OCI-LY7 (cell line): Measurements from ENCODE around the gene C22orf23. TPM values are rescaled to one million over a fixed set of nuclear protein-coding genes. Genes with fewer than 3 reads are reported as not detected.

Experiments
- BruUV-seq: library from RNA; stranded (reverse); fragments of 400-500 nt; replicated peaks from 2 replicates; lab custom pipeline; 2021; lab: Mats Ljungman, UMichigan
- CTCF ChIA-PET: fragments of 300-600 bp; sonication (Branson Sonifier 250); formaldehyde crosslinking; loops from one replicate; lab custom pipeline; 2022; ENCODE audit warnings: antibody characterized with exemption; ENCODE audit not compliant: unreplicated experiment; lab: Charles Lee
- POLR2A ChIA-PET: fragments of 300-600 bp; sonication (Branson Sonifier 250); formaldehyde crosslinking; loops from one replicate; lab custom pipeline; 2022; ENCODE audit warnings: antibody characterized with exemption; lab: Charles Lee
- DNase-seq: peaks from one replicate; pipeline ENCODE4 v3.0.0-alpha.2; 2015; ENCODE audit warnings: low spot score
- H2AFZ ChIP-seq: fragments of 200-600 bp; sonication (generic), shearing (Covaris generic); 2 replicates; pipeline ENCODE4 v1.6.1; 2014; ENCODE audit warnings: mild to moderate bottlenecking, antibody characterized with exemption, low read length, moderate library complexity
- H3K27ac ChIP-seq: fragments of 200-600 bp; sonication (generic); 2 replicates; pipeline ENCODE4 v1.5.1; 2014; ENCODE audit warnings: mixed run types, low read depth, mild to moderate bottlenecking, moderate library complexity, low read length, inconsistent platforms; ENCODE audit not compliant: poor library complexity, severe bottlenecking
- H3K36me3 ChIP-seq: fragments of 200-600 bp; sonication (generic); 2 replicates; pipeline ENCODE4 v1.6.1; 2014; ENCODE audit warnings: mild to moderate bottlenecking, antibody characterized with exemption, low read length, moderate library complexity, mixed read lengths; ENCODE audit not compliant: insufficient read depth
- H3K4me1 ChIP-seq: fragments of 200-600 bp; sonication (generic); 2 replicates; pipeline ENCODE4 v1.5.1; 2014; ENCODE audit warnings: mild to moderate bottlenecking, low read length; ENCODE audit not compliant: insufficient read depth, poor library complexity, severe bottlenecking
- H3K4me2 ChIP-seq: fragments of 200-600 bp; sonication (generic); 2 replicates; pipeline ENCODE4 v1.6.1; 2014; ENCODE audit warnings: mild to moderate bottlenecking, low read length
- H3K4me3 ChIP-seq: fragments of 200-600 bp; sonication (generic); 2 replicates; pipeline ENCODE4 v1.5.1; 2014; ENCODE audit warnings: mild to moderate bottlenecking, low read depth, low read length; ENCODE audit not compliant: poor library complexity, severe bottlenecking
- H3K79me2 ChIP-seq: fragments of 200-600 bp; sonication (generic); 2 replicates; pipeline ENCODE4 v1.6.1; 2016; ENCODE audit warnings: low read depth, mild to moderate bottlenecking, low read length, moderate library complexity, mixed read lengths; ENCODE audit not compliant: insufficient read depth
- H3K9me2 ChIP-seq: fragments of 200-600 bp; sonication (generic); 2 replicates; pipeline ENCODE4 v1.6.1; 2016; ENCODE audit warnings: mild to moderate bottlenecking, low read length, mixed read lengths; ENCODE audit not compliant: insufficient read depth
- H3K9me3 ChIP-seq: fragments of 200-600 bp; sonication (generic); 2 replicates; pipeline ENCODE4 v1.6.1; 2014; ENCODE audit warnings: mild to moderate bottlenecking, mixed run types, low read length, mixed read lengths
- H4K20me1 ChIP-seq: fragments of 200-600 bp; sonication (generic); 2 replicates; pipeline ENCODE4 v1.6.1; 2014; ENCODE audit warnings: mild to moderate bottlenecking, antibody characterized with exemption, low read length, moderate library complexity, mixed read lengths; ENCODE audit not compliant: insufficient read depth
- CTCF ChIP-seq: fragments of 200-600 bp; sonication (generic); conservative IDR thresholded peaks from 2 replicates; pipeline ENCODE4 v1.5.1; 2014; ENCODE audit warnings: mild to moderate bottlenecking, antibody characterized with exemption, low read length, moderate library complexity, mixed read lengths
- EZH2phosphoT487 ChIP-seq: fragments of 200-600 bp; sonication (generic); IDR thresholded peaks from 2 replicates; pipeline ENCODE4 v1.6.1; 2018; ENCODE audit warnings: low read depth, borderline replicate concordance, mild to moderate bottlenecking, mixed run types, antibody characterized with exemption, low read length, moderate library complexity, mixed read lengths
- intact Hi-C: fragments of 100-400 bp; cut with micrococcal nuclease; formaldehyde crosslinking; loops from one replicate; pipeline ENCODE4 v1.10.0; 2022; ENCODE audit not compliant: unreplicated experiment
- total RNA-seq, 2 experiments: library from RNA; depleted of rRNA in 1 of 2; stranded (reverse); fragments of >200 nt in 1 of 2; shearing (Covaris generic) in 1 of 2; gene quantifications; 2 replicates each; pipeline ENCODE4 v1.2.3, GENCODE V29; 2014 to 2022

The C22orf23 gene
- total RNA-seq, 2 experiments from 2014 or later: 0.57 to 1.2 TPM

- Histone ChIP-seq H3K4me1 (no peaks in the 10 kb centered on the region), H4K20me1 (no peaks in the 10 kb centered on the region), H3K9me3 (no peaks in the 10 kb centered on the region), H2AFZ (no peak overlapping the region), H3K4me2 (no peak overlapping the region), H3K27ac (no peak overlapping the region), H3K79me2 (no peaks in the 10 kb centered on the region), H3K4me3 (no peak overlapping the region), H3K9me2 (no peaks in the 10 kb centered on the region), H3K36me3 (peaks cover 31% of the 10 kb centered on the region)
- TF ChIP-seq EZH2phosphoT487: no peak
- CTCF ChIA-PET: no interaction called here
- intact Hi-C loops: no loop called here
- no TSS peak for BruUV-seq
- DNase-seq: no peak
- POLR2A ChIA-PET: no interaction called here
These were observed 18.4 kb upstream of the C22orf23 start for GRCh38 chr22:37971475-37972434.

- Histone ChIP-seq H3K4me1 (no peaks in the 10 kb centered on the region), H2AFZ (no peak overlapping the region), H3K27ac (no peak overlapping the region), H3K9me2 (no peaks in the 10 kb centered on the region), H3K9me3 (no peaks in the 10 kb centered on the region), H3K4me2 (no peak overlapping the region), H4K20me1 (no peaks in the 10 kb centered on the region), H3K36me3 (peaks cover 40% of the 10 kb centered on the region), H3K79me2 (no peaks in the 10 kb centered on the region), H3K4me3 (no peak overlapping the region)
- intact Hi-C loops: no loop called here
- DNase-seq: no peak
- no peak for TF ChIP-seq CTCF
- POLR2A ChIA-PET: no interaction called here
- BruUV-seq: no TSS peak
- CTCF ChIA-PET: no interaction called here
These were observed 17.5 kb upstream of the C22orf23 start for GRCh38 chr22:37970864-37971263.

- no peaks in the 10 kb centered on the region for H3K9me3 ChIP-seq
- no peak for DNase-seq
- no peak overlapping the region for H3K27ac ChIP-seq
- no TSS peak for BruUV-seq
- no peak overlapping the region for H2AFZ ChIP-seq
- CTCF ChIA-PET: no interaction called here
- H3K9me2 ChIP-seq: no peaks in the 10 kb centered on the region
- TF ChIP-seq EZH2phosphoT487 (no peak), CTCF (no peak)
- no peak overlapping the region for H3K4me2 ChIP-seq
- H3K4me1 ChIP-seq: no peaks in the 10 kb centered on the region
- no peaks in the 10 kb centered on the region for H3K79me2 ChIP-seq
- POLR2A ChIA-PET: interaction anchor here (0.5 kb wide), 1 partner anchor 162 kb away, joined by 3 read pairs; no protein-coding TSS in a partner anchor
- H3K36me3 ChIP-seq: peaks cover 52% of the 10 kb centered on the region
- H3K4me3 ChIP-seq: no peak overlapping the region
- H4K20me1 ChIP-seq: no peaks in the 10 kb centered on the region
- intact Hi-C loops: no loop called here
These were observed 15.3 kb upstream of the C22orf23 start for GRCh38 chr22:37968452-37969251.
